Mesenchymal stem cell (in vitro differentiated cells and primary cell): ENCODE measurements around the gene DPF1.

Experiments
- DNase-seq: peaks from one replicate; pipeline ENCODE4 v3.0.0-alpha.2; 2013
- H2AFZ ChIP-seq: one replicate; pipeline ENCODE4 v1.6.1; 2013; ENCODE audit warnings: low read depth, mild to moderate bottlenecking, control low read depth, inconsistent platforms, low read length, moderate library complexity
- H2AK5ac ChIP-seq: 2 replicates; pipeline ENCODE4 v1.6.1; 2013; ENCODE audit warnings: low read length, moderate library complexity, mild to moderate bottlenecking, inconsistent platforms; ENCODE audit not compliant: severe bottlenecking
- H2BK120ac ChIP-seq: one replicate; pipeline ENCODE4 v1.6.1; 2013; ENCODE audit warnings: low read depth, mild to moderate bottlenecking, inconsistent platforms, low read length, moderate library complexity
- H2BK12ac ChIP-seq, 2 experiments: one replicate each; pipeline ENCODE4 v1.6.1; 2013; ENCODE audit warnings: inconsistent platforms in 2 of 2, low read length in 2 of 2, mild to moderate bottlenecking in 2 of 2, moderate library complexity in 2 of 2, control low read depth in 1 of 2
- H2BK15ac ChIP-seq: one replicate; pipeline ENCODE4 v1.6.1; 2013; ENCODE audit warnings: mild to moderate bottlenecking, low read depth, inconsistent platforms; ENCODE audit not compliant: poor library complexity, severe bottlenecking
- H2BK5ac ChIP-seq: 2 replicates; pipeline ENCODE4 v1.6.1; 2013; ENCODE audit warnings: low read depth, mild to moderate bottlenecking, low read length, control low read depth, inconsistent platforms; ENCODE audit not compliant: poor library complexity, severe bottlenecking
- H3K14ac ChIP-seq, 2 experiments: one replicate each; pipeline ENCODE4 v1.6.1; 2013; ENCODE audit warnings: inconsistent platforms in 2 of 2, low read length in 2 of 2, control low read depth in 1 of 2, mild to moderate bottlenecking in 1 of 2, moderate library complexity in 1 of 2
- H3K18ac ChIP-seq, 2 experiments: one replicate each; pipeline ENCODE4 v1.6.1; 2013; ENCODE audit warnings: inconsistent platforms in 2 of 2, low read length in 2 of 2, control low read depth in 1 of 2, low read depth in 1 of 2, mild to moderate bottlenecking in 1 of 2
- H3K23ac ChIP-seq, 2 experiments: one replicate each; pipeline ENCODE4 v1.6.1; 2013; ENCODE audit warnings: inconsistent platforms in 2 of 2, low read length in 2 of 2, mild to moderate bottlenecking in 2 of 2, moderate library complexity in 2 of 2, control low read depth in 1 of 2
- H3K27ac ChIP-seq: 2 replicates; pipeline ENCODE4 v1.5.1; 2013; ENCODE audit warnings: mild to moderate bottlenecking, moderate library complexity, low read length, control low read depth, inconsistent platforms; ENCODE audit not compliant: poor library complexity, severe bottlenecking
- H3K27me3 ChIP-seq, 2 experiments: 2 replicates each; pipeline versions ENCODE4 v1.6.1 to v1.7.0; 2013; ENCODE audit warnings: low read length in 2 of 2, mild to moderate bottlenecking in 2 of 2, moderate library complexity in 2 of 2, control low read depth in 1 of 2, inconsistent platforms in 1 of 2; ENCODE audit not compliant: control insufficient read depth in 1 of 2, insufficient read depth in 1 of 2
- H3K36me3 ChIP-seq, 2 experiments: 2 replicates each; pipeline versions ENCODE4 v1.6.1 to v1.7.0; 2013; ENCODE audit warnings: low read length in 2 of 2, control low read depth in 1 of 2, inconsistent platforms in 1 of 2, low read depth in 1 of 2, mild to moderate bottlenecking in 1 of 2; ENCODE audit not compliant: insufficient read depth in 2 of 2, control insufficient read depth in 1 of 2
- H3K4ac ChIP-seq, 2 experiments: one replicate each; pipeline ENCODE4 v1.6.1; 2013; ENCODE audit warnings: inconsistent platforms in 2 of 2, low read length in 2 of 2, mild to moderate bottlenecking in 2 of 2, moderate library complexity in 2 of 2, control low read depth in 1 of 2, low read depth in 1 of 2
- H3K4me1 ChIP-seq: 2 replicates; pipeline ENCODE4 v1.6.1; 2013; ENCODE audit warnings: low read depth, low read length, control low read depth; ENCODE audit not compliant: control insufficient read depth, insufficient read depth
- H3K4me2 ChIP-seq: 2 replicates; pipeline ENCODE4 v1.6.1; 2013; ENCODE audit warnings: low read length, mild to moderate bottlenecking, inconsistent platforms; ENCODE audit not compliant: poor library complexity, severe bottlenecking
- H3K4me3 ChIP-seq, 2 experiments: 2 replicates each; pipeline versions ENCODE4 v1.5.1 to v1.7.0; 2013; ENCODE audit warnings: low read length in 2 of 2, mild to moderate bottlenecking in 2 of 2, control low read depth in 1 of 2, low read depth in 1 of 2; ENCODE audit not compliant: insufficient read depth in 1 of 2
- H3K79me1 ChIP-seq: replicated peaks from 2 replicates; pipeline ENCODE4 v1.6.1; 2013; ENCODE audit warnings: mild to moderate bottlenecking, control low read depth, low read length, inconsistent platforms; ENCODE audit not compliant: poor library complexity, severe bottlenecking
- H3K9ac ChIP-seq: 2 replicates; pipeline ENCODE4 v1.7.0; 2013; ENCODE audit warnings: mild to moderate bottlenecking, low read length, moderate library complexity
- H3K9me3 ChIP-seq: 2 replicates; pipeline ENCODE4 v1.7.0; 2013; ENCODE audit warnings: mild to moderate bottlenecking, low read length; ENCODE audit not compliant: control insufficient read depth
- H4K8ac ChIP-seq: one replicate; pipeline ENCODE4 v1.6.1; 2013; ENCODE audit warnings: inconsistent platforms, mild to moderate bottlenecking, low read length, moderate library complexity
- H4K91ac ChIP-seq: one replicate; pipeline ENCODE4 v1.6.1; 2013; ENCODE audit warnings: mild to moderate bottlenecking, low read length, inconsistent platforms
- WGBS: methylation state at CpG from one replicate; pipeline ENCODE4 v1.1.7; 2013; ENCODE audit warnings: mixed read lengths; 5-methylcytosine and 5-hydroxymethylcytosine counted together

The DPF1 gene

DNA sequence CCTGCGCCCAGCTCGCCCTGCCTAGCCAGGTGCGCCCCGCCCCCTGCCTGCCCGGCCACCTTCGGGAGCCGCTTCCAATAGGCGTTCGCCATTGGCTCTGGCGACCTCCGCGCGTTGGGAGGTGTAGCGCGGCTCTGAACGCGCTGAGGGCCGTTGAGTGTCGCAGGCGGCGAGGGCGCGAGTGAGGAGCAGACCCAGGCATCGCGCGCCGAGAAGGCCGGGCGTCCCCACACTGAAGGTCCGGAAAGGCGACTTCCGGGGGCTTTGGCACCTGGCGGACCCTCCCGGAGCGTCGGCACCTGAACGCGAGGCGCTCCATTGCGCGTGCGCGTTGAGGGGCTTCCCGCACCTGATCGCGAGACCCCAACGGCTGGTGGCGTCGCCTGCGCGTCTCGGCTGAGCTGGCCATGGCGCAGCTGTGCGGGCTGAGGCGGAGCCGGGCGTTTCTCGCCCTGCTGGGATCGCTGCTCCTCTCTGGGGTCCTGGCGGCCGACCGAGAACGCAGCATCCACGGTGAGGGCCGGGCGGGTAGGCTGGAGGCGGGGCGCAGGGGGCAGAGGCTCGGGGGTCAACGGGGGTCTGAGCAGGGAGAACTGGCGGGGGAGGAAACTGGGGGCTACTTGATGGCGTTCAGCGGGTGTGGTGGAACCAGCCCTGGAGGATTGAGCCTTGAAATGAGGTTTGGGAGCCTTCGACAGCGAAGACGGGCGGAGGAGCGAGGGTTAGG is 40.6 kb upstream of the DPF1 start, which contains the start of gene SPINT2:
Gene SPINT2, plus strand, starts transcription at position 88 of the 727 bp plus-strand sequence. Its CDS starts 320 bp downstream, at position 408.
- H3K4me2 ChIP-seq: peak within 1 kb of the TSS; percentile 96

DNA sequence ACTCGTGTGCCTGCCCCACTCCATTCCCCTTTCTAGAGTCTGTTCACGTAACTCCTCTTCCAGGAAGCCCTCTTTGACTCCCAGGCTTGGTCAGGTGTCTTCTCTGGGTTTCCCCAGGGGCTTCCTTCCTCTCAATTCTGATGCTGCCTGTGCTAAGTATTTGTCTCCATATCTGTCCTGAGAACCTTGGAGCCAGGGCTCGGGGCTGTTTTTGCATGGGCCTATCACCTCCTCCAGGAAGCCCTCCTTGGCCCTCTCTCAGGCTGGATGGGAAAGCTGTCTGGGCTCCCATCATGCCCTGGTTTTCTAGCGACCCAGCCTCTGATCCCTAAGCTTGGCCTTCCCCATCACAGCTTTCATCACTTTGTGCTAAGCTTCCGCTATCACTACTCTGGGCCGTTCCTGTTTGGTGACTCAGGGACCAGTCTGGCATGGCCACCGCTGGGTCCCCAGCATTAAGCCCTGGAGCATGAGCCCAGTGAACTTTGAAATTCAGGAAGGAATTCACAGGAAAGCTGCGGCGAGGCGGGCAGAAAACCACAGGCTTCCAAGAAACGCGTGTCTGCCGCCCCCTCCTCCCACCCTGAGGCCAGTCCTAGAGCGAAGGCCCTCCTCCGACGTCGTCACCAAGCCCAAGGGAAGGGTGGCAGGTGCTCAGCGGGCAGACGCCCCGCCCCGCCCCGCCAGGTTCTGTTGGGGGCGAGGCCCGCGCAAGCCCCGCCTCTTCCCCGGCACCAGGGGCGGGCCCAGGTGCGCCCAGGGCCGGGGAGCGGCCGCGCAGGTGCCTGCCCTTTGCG is 39.9 kb upstream of the DPF1 start:
- no peaks in the 10 kb centered on the region for H3K9me3 ChIP-seq
- H2BK120ac ChIP-seq: no peak overlapping the region
- H3K4me1 ChIP-seq: peaks cover 44% of the 10 kb centered on the region
- H4K8ac ChIP-seq: peak overlapping the region; percentile 95
- peak overlapping the region; percentile 60 for H2AFZ ChIP-seq
- H3K4ac ChIP-seq: peak overlapping the region in 1 of 2 experiments; percentile 37
- H3K27me3 ChIP-seq: peaks cover 0 to 26% of the 10 kb centered on the region in 2 experiments
- no peaks in the 10 kb centered on the region for H3K36me3 ChIP-seq
- WGBS: 7% methylated on average over 32 of the region's 34 CpGs
- H3K18ac ChIP-seq: peak overlapping the region; percentile 52 to 86
- H3K4me2 ChIP-seq: peak overlapping the region; percentile 96
- peak overlapping the region; percentile 50 for H2AK5ac ChIP-seq
- peak overlapping the region; percentile 74 to 75 for H3K4me3 ChIP-seq
- H4K91ac ChIP-seq: no peak overlapping the region
- H3K27ac ChIP-seq: peak overlapping the region; percentile 52
- H2BK15ac ChIP-seq: peak overlapping the region; percentile 61
- no peak overlapping the region for H3K14ac ChIP-seq
- H2BK12ac ChIP-seq: peak overlapping the region in 1 of 2 experiments; percentile 66
- peak; percentile 70 for DNase-seq
- peaks cover 2% of the 10 kb centered on the region for H3K79me1 ChIP-seq
- H3K23ac ChIP-seq: peak overlapping the region in 1 of 2 experiments; percentile 79
- no peak overlapping the region for H3K9ac ChIP-seq
- no peak overlapping the region for H2BK5ac ChIP-seq

More for the DNA sequence above, 40.6 kb upstream of the DPF1 start, which contains the start of gene SPINT2:
- peak within 1 kb of the TSS; percentile 79 to 80 for H3K23ac ChIP-seq
- peak within 1 kb of the TSS in 1 of 2 experiments; percentile 19 for H3K14ac ChIP-seq
- H3K9ac ChIP-seq: no peak within 1 kb of the TSS
- peak within 1 kb of the TSS; percentile 95 for H4K8ac ChIP-seq
- H3K4ac ChIP-seq: peak within 1 kb of the TSS; percentile 37 to 60
- 8% methylated on average over 61 of the region's 78 CpGs for whole genome bisulfite sequencing
- no peaks in the 10 kb centered on the region for H3K36me3 ChIP-seq
- peaks cover 44% of the 10 kb centered on the region for H3K4me1 ChIP-seq
- peak within 1 kb of the TSS; percentile 74 to 75 for H3K4me3 ChIP-seq
- H3K18ac ChIP-seq: peak within 1 kb of the TSS; percentile 52 to 86
- H2BK12ac ChIP-seq: peak within 1 kb of the TSS; percentile 64 to 66
- H2BK120ac ChIP-seq: peak within 1 kb of the TSS; percentile 73
- peak within 1 kb of the TSS; percentile 67 for H4K91ac ChIP-seq
- peak within 1 kb of the TSS; percentile 62 for H2BK15ac ChIP-seq
- peaks cover 0 to 26% of the 10 kb centered on the region in 2 experiments for H3K27me3 ChIP-seq
- peak within 1 kb of the TSS; percentile 50 for H2AK5ac ChIP-seq
- H2AFZ ChIP-seq: peak within 1 kb of the TSS; percentile 60
- H3K9me3 ChIP-seq: no peaks in the 10 kb centered on the region
- H2BK5ac ChIP-seq: peak within 1 kb of the TSS; percentile 35
- DNase-seq: no peak
- peaks cover 2% of the 10 kb centered on the region for H3K79me1 ChIP-seq
- H3K27ac ChIP-seq: peak within 1 kb of the TSS; percentile 75

DNA sequence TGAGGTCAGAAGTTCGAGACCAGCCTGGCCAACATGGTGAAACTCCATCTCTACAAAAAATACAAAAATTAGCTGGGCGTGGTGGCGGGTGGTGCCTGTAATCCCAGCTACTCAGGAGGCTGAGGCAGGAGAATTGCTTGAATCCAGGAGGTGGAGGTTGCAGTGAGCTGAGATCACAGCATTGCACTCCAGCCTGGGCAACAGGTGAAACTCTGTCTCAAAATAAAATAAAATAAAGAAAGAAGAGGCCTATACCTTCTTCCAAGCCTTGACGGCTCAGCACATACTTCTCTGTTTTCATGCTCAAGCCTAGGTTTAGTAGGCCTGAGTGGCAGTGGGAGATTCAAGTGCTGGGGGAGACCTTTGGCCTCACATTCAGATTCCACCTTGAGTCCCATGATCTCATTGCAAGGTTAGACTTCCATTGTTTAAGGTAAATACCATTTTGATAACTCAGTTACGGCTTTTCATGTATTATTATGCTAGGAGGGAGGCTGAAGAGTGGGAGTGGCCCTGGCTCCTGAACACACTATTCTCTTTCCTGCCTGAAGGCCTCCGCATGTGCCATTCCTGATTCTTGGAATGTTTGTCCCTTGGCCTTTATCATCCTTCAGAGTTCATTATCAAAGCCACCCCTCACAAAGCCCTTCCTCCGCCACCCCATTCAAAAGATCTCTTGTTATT is 38.7 kb upstream of the DPF1 start:
- Histone ChIP-seq H2BK12ac (no peak overlapping the region), H2AK5ac (no peak overlapping the region), H3K14ac (no peak overlapping the region), H3K9ac (no peak overlapping the region), H3K27me3 (peaks cover 0 to 26% of the 10 kb centered on the region in 2 experiments), H3K4me2 (no peak overlapping the region), H3K4me3 (no peak overlapping the region), H4K91ac (no peak overlapping the region), H3K79me1 (no peaks in the 10 kb centered on the region), H3K4me1 (peaks cover 38% of the 10 kb centered on the region), H3K18ac (no peak overlapping the region), H2BK15ac (no peak overlapping the region), H2BK5ac (no peak overlapping the region), H4K8ac (no peak overlapping the region), H3K9me3 (no peaks in the 10 kb centered on the region), H3K36me3 (no peaks in the 10 kb centered on the region), H3K4ac (no peak overlapping the region), H3K23ac (no peak overlapping the region), H2BK120ac (no peak overlapping the region), H3K27ac (no peak overlapping the region), H2AFZ (no peak overlapping the region)
- DNase-seq: no peak
- 100% methylated on average over 6 of the region's 7 CpGs for WGBS
